Subcutaneous abdominal adipose tissue (tissue), 5 donors: Measurements from ENCODE around the gene DDX39B.

Source experiments
- H3K27ac ChIP-seq: one replicate; pipeline ENCODE4 v1.7.0; 2013; ENCODE audit warnings: low read depth, mild to moderate bottlenecking, inconsistent platforms, low read length, moderate library complexity
- H3K27me3 ChIP-seq, 5 donors: one replicate each; pipeline ENCODE4 v1.7.0; 2013; ENCODE audit warnings: low read length in 5 of 5, inconsistent platforms in 1 of 5; ENCODE audit not compliant: control insufficient read depth in 5 of 5, insufficient read depth in 4 of 5
- H3K36me3 ChIP-seq, 5 donors: one replicate each; pipeline ENCODE4 v1.7.0; 2013; ENCODE audit warnings: low read length in 5 of 5; ENCODE audit not compliant: control insufficient read depth in 5 of 5, insufficient read depth in 5 of 5
- H3K4me1 ChIP-seq, 5 donors: one replicate each; pipeline ENCODE4 v1.7.0; 2013; ENCODE audit warnings: low read length in 5 of 5, mild to moderate bottlenecking in 3 of 5, moderate library complexity in 1 of 5; ENCODE audit not compliant: control insufficient read depth in 5 of 5, insufficient read depth in 5 of 5
- H3K4me3 ChIP-seq, 5 donors: one replicate each; pipeline ENCODE4 v1.7.0; 2013; ENCODE audit warnings: low read length in 5 of 5, low read depth in 1 of 5
- H3K9ac ChIP-seq, 5 donors: one replicate each; pipeline ENCODE4 v1.7.0; 2013; ENCODE audit warnings: low read length in 5 of 5, mild to moderate bottlenecking in 4 of 5, moderate library complexity in 3 of 5
- H3K9me3 ChIP-seq, 5 donors: one replicate each; pipeline ENCODE4 v1.7.0; 2013; ENCODE audit warnings: low read length in 5 of 5; ENCODE audit not compliant: control insufficient read depth in 5 of 5
- donor health status: healthy.
- donor health status: healthy.
- donor health status: healthy.
- donor health status: healthy.
- donor health status: healthy.

DDX39B gene

DNA sequence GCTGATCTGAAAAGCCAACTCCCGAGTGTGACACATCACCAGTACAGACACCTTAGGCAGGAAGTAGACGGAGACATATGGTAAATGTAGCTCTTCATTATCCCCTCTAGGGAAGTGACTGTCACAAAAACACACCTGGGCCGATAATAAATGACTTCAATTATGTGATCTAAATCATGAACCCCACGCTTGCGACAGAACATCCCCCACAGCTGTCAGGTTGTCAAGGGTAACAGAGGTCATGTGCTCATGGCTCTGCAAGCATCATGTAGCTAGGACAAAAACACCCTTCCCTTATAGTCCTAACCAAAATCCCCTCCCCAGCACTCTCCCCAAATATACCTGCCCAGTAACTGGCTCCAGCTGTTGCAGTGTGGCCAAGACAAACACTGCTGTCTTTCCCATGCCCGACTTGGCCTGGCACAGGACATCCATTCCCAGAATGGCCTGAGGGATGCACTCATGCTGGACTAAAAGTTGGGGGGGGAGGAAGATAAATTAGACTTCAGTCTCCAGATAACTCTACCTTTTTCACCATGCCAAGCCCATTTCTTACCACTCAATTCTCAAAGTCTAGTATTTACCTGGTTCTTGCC is 2.9 kb downstream of the DDX39B start:
- H3K4me3 ChIP-seq = peak overlapping the region in 1 of 5 donors; percentile 11
- H3K4me1 ChIP-seq = peaks cover 14 to 42% (median 36%) of the 10 kb centered on the region in 5 donors
- no peaks in the 10 kb centered on the region for H3K9me3 ChIP-seq
- peaks cover 22 to 62% (median 61%) of the 10 kb centered on the region in 5 donors for H3K36me3 ChIP-seq
- H3K27me3 ChIP-seq = peaks cover 0 to 4% (median 0%) of the 10 kb centered on the region in 5 donors
- no peak overlapping the region for H3K27ac ChIP-seq
- peak overlapping the region; percentile 9 to 99 (median 62) for H3K9ac ChIP-seq

- no peak overlapping the region for H3K4me3 ChIP-seq
- H3K9me3 ChIP-seq = no peaks in the 10 kb centered on the region
- no peak overlapping the region for H3K27ac ChIP-seq
- H3K4me1 ChIP-seq = peaks cover 2 to 26% (median 23%) of the 10 kb centered on the region in 5 donors
- no peaks in the 10 kb centered on the region for H3K27me3 ChIP-seq
- H3K36me3 ChIP-seq = peaks cover 28 to 92% (median 90%) of the 10 kb centered on the region in 5 donors
- H3K9ac ChIP-seq = no peak overlapping the region
These were observed 6.1 kb downstream of the DDX39B start for GRCh38 chr6:31535538-31536324.

DNA sequence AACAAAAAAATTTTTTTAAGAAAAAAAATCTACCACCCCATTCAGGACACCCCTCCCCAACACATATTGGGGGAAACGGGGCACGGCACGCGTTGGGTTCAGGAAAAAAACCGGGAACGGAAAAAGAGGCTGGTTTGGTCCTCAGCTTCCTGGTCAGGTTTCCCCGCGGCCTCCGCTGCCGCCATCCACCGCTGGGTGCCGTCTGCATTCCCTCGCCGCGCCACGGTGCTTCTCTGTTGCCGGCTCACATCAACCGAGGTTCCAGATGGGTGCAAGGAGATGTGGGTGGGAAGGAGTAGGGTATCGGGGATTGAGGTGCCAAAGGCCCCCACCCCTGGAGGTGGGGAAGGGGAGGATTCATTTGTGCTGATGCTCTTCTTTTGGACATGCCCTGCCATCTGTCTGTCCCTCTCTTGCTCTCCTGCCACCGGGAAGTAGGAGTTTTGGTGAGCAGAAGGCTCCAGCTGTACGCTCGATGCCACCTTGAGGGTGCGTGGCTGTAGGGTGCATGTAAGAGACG is 7.2 kb downstream of the DDX39B start:
- Histone ChIP-seq H3K4me1 (peaks cover 0 to 15% (median 12%) of the 10 kb centered on the region in 5 donors), H3K9me3 (no peaks in the 10 kb centered on the region), H3K4me3 (no peak overlapping the region), H3K27ac (no peak overlapping the region), H3K36me3 (peaks cover 26 to 96% (median 94%) of the 10 kb centered on the region in 5 donors), H3K9ac (no peak overlapping the region), H3K27me3 (no peaks in the 10 kb centered on the region)

GRCh38 chr6:31534011-31534410 is 7.8 kb downstream of the DDX39B start:
- H3K9me3 ChIP-seq = no peaks in the 10 kb centered on the region
- no peaks in the 10 kb centered on the region for H3K27me3 ChIP-seq
- no peak overlapping the region for H3K4me3 ChIP-seq
- H3K4me1 ChIP-seq = peaks cover 0 to 9% (median 6%) of the 10 kb centered on the region in 5 donors
- no peak overlapping the region for H3K9ac ChIP-seq
- H3K36me3 ChIP-seq = peaks cover 26 to 93% (median 90%) of the 10 kb centered on the region in 5 donors
- no peak overlapping the region for H3K27ac ChIP-seq

- H3K4me1 ChIP-seq = peaks cover 0 to 3% (median under 1%) of the 10 kb centered on the region in 5 donors
- no peak overlapping the region for H3K9ac ChIP-seq
- no peaks in the 10 kb centered on the region for H3K27me3 ChIP-seq
- no peak overlapping the region for H3K4me3 ChIP-seq
- H3K36me3 ChIP-seq = peaks cover 21 to 87% (median 85%) of the 10 kb centered on the region in 5 donors
- no peak overlapping the region for H3K27ac ChIP-seq
- no peaks in the 10 kb centered on the region for H3K9me3 ChIP-seq
These were observed 8.4 kb downstream of the DDX39B start for GRCh38 chr6:31533455-31533841.

- Histone ChIP-seq H3K4me3 (no peak overlapping the region), H3K27ac (no peak overlapping the region), H3K9ac (no peak overlapping the region), H3K4me1 (no peaks in the 10 kb centered on the region), H3K27me3 (no peaks in the 10 kb centered on the region), H3K36me3 (peaks cover 19 to 81% (median 79%) of the 10 kb centered on the region in 5 donors), H3K9me3 (no peaks in the 10 kb centered on the region)
These were observed 9.0 kb downstream of the DDX39B start for GRCh38 chr6:31532644-31533454.

- Histone ChIP-seq H3K27ac (no peak overlapping the region), H3K27me3 (no peaks in the 10 kb centered on the region), H3K9ac (no peak overlapping the region), H3K9me3 (no peaks in the 10 kb centered on the region), H3K36me3 (peaks cover 19 to 75% (median 71%) of the 10 kb centered on the region in 5 donors), H3K4me1 (no peaks in the 10 kb centered on the region), H3K4me3 (no peak overlapping the region)
These were observed 9.8 kb downstream of the DDX39B start for GRCh38 chr6:31531771-31532643.

DNA sequence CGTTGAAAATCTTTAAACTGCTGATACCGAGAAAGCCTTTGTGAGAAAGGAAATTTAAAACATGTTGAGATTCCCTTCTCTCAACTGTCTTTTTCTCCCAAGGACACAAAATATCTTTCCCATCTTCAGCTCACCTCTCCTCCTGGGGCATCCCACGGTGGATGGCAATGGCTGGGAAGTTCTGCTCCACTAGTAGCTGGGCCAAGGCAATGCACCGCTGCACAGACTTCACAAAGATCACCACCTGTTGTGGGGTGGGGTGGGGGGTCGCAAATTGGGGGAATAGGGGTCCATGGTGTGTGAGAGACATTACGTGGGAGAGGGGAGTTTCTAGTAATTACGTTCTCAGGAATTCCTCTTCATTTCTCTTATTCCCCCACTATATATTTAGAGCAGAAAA is 10.6 kb downstream of the DDX39B start:
- Histone ChIP-seq H3K27ac (no peak overlapping the region), H3K4me3 (no peak overlapping the region), H3K9me3 (no peaks in the 10 kb centered on the region), H3K27me3 (no peaks in the 10 kb centered on the region), H3K36me3 (peaks cover 14 to 67% (median 63%) of the 10 kb centered on the region in 5 donors), H3K4me1 (no peaks in the 10 kb centered on the region), H3K9ac (no peak overlapping the region)

DNA sequence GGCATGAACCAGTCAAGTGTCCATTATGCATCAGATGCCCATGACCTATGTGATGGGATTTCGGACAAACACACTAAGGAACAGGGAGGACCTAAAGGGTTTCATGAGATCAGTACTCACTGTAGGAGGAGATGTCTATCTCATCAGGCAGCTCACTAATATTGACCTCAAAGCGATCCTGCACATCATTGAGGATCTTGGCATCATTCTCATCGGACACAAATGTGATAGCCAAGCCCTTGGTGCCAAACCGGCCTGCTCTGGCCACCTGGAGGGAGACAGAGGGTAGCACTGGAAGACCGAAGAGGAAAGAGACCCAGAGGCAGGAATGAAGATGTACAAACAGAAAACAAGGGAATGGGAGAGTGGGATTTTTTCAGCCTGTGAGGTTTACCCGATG is 11.1 kb downstream of the DDX39B start:
- no peaks in the 10 kb centered on the region for H3K9me3 ChIP-seq
- no peak overlapping the region for H3K9ac ChIP-seq
- H3K4me1 ChIP-seq = no peaks in the 10 kb centered on the region
- H3K36me3 ChIP-seq = peaks cover 9 to 62% (median 58%) of the 10 kb centered on the region in 5 donors
- no peak overlapping the region for H3K4me3 ChIP-seq
- H3K27me3 ChIP-seq = no peaks in the 10 kb centered on the region
- H3K27ac ChIP-seq = no peak overlapping the region
